HCT116 (cell line): ENCODE measurements around the gene HPCAL1.

Experiments used
- ELF1 ChIP-seq: IDR thresholded peaks from 2 replicates; pipeline ENCODE4 v1.6.1; 2012; ENCODE audit warnings: low read depth, borderline replicate concordance
- EZH2 ChIP-seq: fragments of 200-600 bp; sonication (generic); IDR thresholded peaks from 2 replicates; pipeline ENCODE4 v1.6.1; 2017; ENCODE audit warnings: antibody characterized with exemption, mixed run types
- POLR2A ChIP-seq: IDR thresholded peaks from 2 replicates; pipeline ENCODE4 v1.7.0; 2011; ENCODE audit warnings: borderline replicate concordance; ENCODE audit not compliant: insufficient read depth, insufficient read length; ENCODE audit errors: extremely low read depth
- POLR2AphosphoS5 ChIP-seq: IDR thresholded peaks from 2 replicates; pipeline ENCODE4 v1.6.1; 2011; ENCODE audit warnings: mild to moderate bottlenecking, low read depth, low read length, moderate library complexity
- TCF7L2 ChIP-seq: IDR thresholded peaks from 2 replicates; pipeline ENCODE4 v1.7.0; 2011; ENCODE audit warnings: borderline replicate concordance, inconsistent platforms; ENCODE audit not compliant: insufficient read depth, insufficient read length; ENCODE audit errors: extremely low read depth
- TF ChIP-seq, protein P1 (sequence below): IDR thresholded peaks from 2 replicates; pipeline ENCODE4 v1.6.1; 2012
- TF ChIP-seq, protein P2 (sequence below), 3 experiments: fragments of 200-600 bp in 1 of 3; sonication (generic) in 1 of 3; IDR thresholded peaks in 2 of 3; conservative IDR thresholded peaks in 1 of 3; 2 replicates each; pipeline ENCODE4 v1.5.1; 2012 to 2017; ENCODE audit warnings: low read depth in 2 of 3, low read length in 2 of 3, antibody characterized with exemption in 1 of 3, borderline replicate concordance in 1 of 3, control low read depth in 1 of 3, mild to moderate bottlenecking in 1 of 3, mixed read lengths in 1 of 3, mixed run types in 1 of 3, moderate library complexity in 1 of 3; ENCODE audit not compliant: insufficient read depth in 1 of 3

DNA sequence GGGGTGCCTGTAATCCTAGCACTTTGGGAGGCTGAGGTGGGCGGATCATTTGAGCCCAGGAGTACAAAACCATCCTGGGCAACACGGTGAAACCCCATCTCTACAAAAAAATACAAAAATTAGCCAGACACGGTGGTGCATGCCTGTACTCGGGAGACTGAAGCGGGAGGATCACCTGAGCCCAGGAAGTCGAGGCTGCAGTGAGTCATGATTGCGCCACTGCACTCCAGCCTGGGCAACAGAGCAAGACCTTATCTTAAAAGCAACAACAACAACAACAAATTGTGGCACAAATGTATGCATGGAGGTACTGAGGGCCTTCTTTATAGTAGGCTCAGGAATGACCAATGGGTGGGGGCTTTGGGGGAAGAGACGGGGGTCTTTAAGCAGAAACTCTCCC, 38.5 kb downstream of the HPCAL1 start:
- TF ChIP-seq TCF7L2 (no peak), POLR2A (no peak), EZH2 (no peak), POLR2AphosphoS5 (no peak), ELF1 (no peak)
- TF ChIP-seq, protein P1, sequence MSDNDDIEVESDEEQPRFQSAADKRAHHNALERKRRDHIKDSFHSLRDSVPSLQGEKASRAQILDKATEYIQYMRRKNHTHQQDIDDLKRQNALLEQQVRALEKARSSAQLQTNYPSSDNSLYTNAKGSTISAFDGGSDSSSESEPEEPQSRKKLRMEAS: no peak
- TF ChIP-seq, protein P2, sequence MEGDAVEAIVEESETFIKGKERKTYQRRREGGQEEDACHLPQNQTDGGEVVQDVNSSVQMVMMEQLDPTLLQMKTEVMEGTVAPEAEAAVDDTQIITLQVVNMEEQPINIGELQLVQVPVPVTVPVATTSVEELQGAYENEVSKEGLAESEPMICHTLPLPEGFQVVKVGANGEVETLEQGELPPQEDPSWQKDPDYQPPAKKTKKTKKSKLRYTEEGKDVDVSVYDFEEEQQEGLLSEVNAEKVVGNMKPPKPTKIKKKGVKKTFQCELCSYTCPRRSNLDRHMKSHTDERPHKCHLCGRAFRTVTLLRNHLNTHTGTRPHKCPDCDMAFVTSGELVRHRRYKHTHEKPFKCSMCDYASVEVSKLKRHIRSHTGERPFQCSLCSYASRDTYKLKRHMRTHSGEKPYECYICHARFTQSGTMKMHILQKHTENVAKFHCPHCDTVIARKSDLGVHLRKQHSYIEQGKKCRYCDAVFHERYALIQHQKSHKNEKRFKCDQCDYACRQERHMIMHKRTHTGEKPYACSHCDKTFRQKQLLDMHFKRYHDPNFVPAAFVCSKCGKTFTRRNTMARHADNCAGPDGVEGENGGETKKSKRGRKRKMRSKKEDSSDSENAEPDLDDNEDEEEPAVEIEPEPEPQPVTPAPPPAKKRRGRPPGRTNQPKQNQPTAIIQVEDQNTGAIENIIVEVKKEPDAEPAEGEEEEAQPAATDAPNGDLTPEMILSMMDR (IDR thresholded peaks at IDR 0.05 in 2 of 3, conservative IDR thresholded peaks at IDR 0.05 in 1 of 3; ENCODE audit: borderline replicate concordance in 1 of 3, insufficient read depth in 1 of 3, low read depth in 2 of 3, low read length in 2 of 3): no peak
